HepG2 (cell line): ENCODE data around the gene SMAD7. TPM values are rescaled to one million over a fixed set of nuclear protein-coding genes. Genes with fewer than 3 reads are reported as not detected.

Source experiments
- ATAC-seq: fragments of 200-7000 bp; cut with Tn5 transposase; 3 replicates; pipeline ENCODE4 v1.9.1; 2020; ENCODE audit warnings: mild to moderate bottlenecking, moderate library complexity
- BruUV-seq: library from RNA; stranded (reverse); fragments of 400-500 nt; replicated peaks from 2 replicates; lab custom pipeline; 2021; lab: Mats Ljungman, UMichigan
- CTCF ChIA-PET: fragments of 300-600 bp; formaldehyde crosslinking; extraction: SDS; loops from one replicate; lab custom pipeline; 2021; ENCODE audit warnings: low total read pairs, inconsistent platforms, low intra/inter-chr PET ratio; lab: Yijun Ruan, JAX
- POLR2A ChIA-PET: fragments of 350-600 bp; sonication (Branson Sonifier 250); formaldehyde crosslinking; loops from one replicate; lab custom pipeline; 2020; ENCODE audit warnings: antibody characterized with exemption, inconsistent platforms; lab: Yijun Ruan, JAX
- DNase-seq: peaks from one replicate; pipeline ENCODE4 v3.0.0-alpha.2; 2015; ENCODE audit warnings: low spot score
- FAIRE-seq: peaks from 3 replicates; lab custom pipeline; 2011; peaks lifted over from hg19 to GRCh38; lab: Jason Lieb, UNC
- H2AFZ ChIP-seq: one replicate; pipeline ENCODE4 v1.6.1; 2011; ENCODE audit warnings: low read length, inconsistent platforms
- H3K27ac ChIP-seq: fragments of 300-600 bp; 3 replicates; pipeline ENCODE4 v1.8.0; 2011; ENCODE audit warnings: mixed run types, mild to moderate bottlenecking, mixed read lengths, low read length, inconsistent platforms; ENCODE audit not compliant: insufficient read depth; ENCODE audit errors: extremely low read length
- H3K27me3 ChIP-seq, 2 experiments: fragments of 200-600 bp in 1 of 2; 2 replicates in 1 of 2; 3 replicates in 1 of 2; pipeline versions ENCODE4 v1.6.0 to v1.8.0; 2011; ENCODE audit warnings: low read length in 2 of 2, mild to moderate bottlenecking in 2 of 2, moderate library complexity in 2 of 2, inconsistent platforms in 1 of 2; ENCODE audit not compliant: insufficient read depth in 2 of 2, control insufficient read depth in 1 of 2
- H3K36me3 ChIP-seq, 2 experiments: fragments of 200-600 bp in 1 of 2; replicated peaks in 1 of 2; 2 replicates in 1 of 2; 3 replicates in 1 of 2; pipeline versions ENCODE4 v1.5.1 to v1.8.0; 2011; ENCODE audit warnings: low read length in 2 of 2, inconsistent platforms in 1 of 2; ENCODE audit not compliant: insufficient read depth in 2 of 2, control insufficient read depth in 1 of 2
- H3K4me1 ChIP-seq: 2 replicates; pipeline ENCODE4 v1.5.1; 2012; ENCODE audit warnings: low read length, inconsistent platforms; ENCODE audit not compliant: insufficient read depth
- H3K4me2 ChIP-seq: 2 replicates; pipeline ENCODE4 v1.6.0; 2011; ENCODE audit warnings: low read depth, low read length, inconsistent platforms
- H3K4me3 ChIP-seq, 3 experiments: fragments of 200-600 bp in 1 of 3; sonication (generic), shearing (Covaris generic) in 1 of 3; replicated peaks in 1 of 3; 2 replicates each; pipeline ENCODE4 v1.5.1; 2011 to 2016; ENCODE audit warnings: low read length in 3 of 3, inconsistent platforms in 2 of 3, low read depth in 2 of 3, mild to moderate bottlenecking in 2 of 3, control low read depth in 1 of 3, mixed read lengths in 1 of 3; ENCODE audit not compliant: insufficient read depth in 1 of 3
- H3K79me2 ChIP-seq: one replicate; pipeline ENCODE4 v1.6.1; 2011; ENCODE audit warnings: low read length, inconsistent platforms; ENCODE audit not compliant: insufficient read depth
- H3K9ac ChIP-seq: 2 replicates; pipeline ENCODE4 v1.6.0; 2011; ENCODE audit warnings: mild to moderate bottlenecking, low read depth, low read length, inconsistent platforms; ENCODE audit not compliant: insufficient read depth
- H3K9me3 ChIP-seq: 2 replicates; pipeline ENCODE4 v1.5.1; 2012; ENCODE audit warnings: mild to moderate bottlenecking, low read length
- H4K20me1 ChIP-seq: 2 replicates; pipeline ENCODE4 v1.6.0; 2011; ENCODE audit warnings: inconsistent platforms, mild to moderate bottlenecking, low read length, moderate library complexity; ENCODE audit not compliant: insufficient read depth
- DNMT1 ChIP-seq: sonication (generic); formaldehyde crosslinking; IDR thresholded peaks from 2 replicates; pipeline ENCODE4 v1.5.1; 2020; ENCODE audit warnings: mild to moderate bottlenecking, missing genetic modification reagents
- IRF2 ChIP-seq: IDR thresholded peaks from 2 replicates; pipeline ENCODE4 v1.6.1; 2018; ENCODE audit warnings: missing genetic modification reagents, missing compliant biosample characterization
- MIER2 ChIP-seq: IDR thresholded peaks from 2 replicates; pipeline ENCODE4 v1.6.1; 2016; ENCODE audit warnings: missing biosample characterization, missing genetic modification reagents
- MXD4 ChIP-seq: IDR thresholded peaks from 2 replicates; pipeline ENCODE4 v1.6.1; 2016; ENCODE audit warnings: mild to moderate bottlenecking, missing biosample characterization, missing genetic modification reagents
- PHF20 ChIP-seq: sonication (generic); formaldehyde crosslinking; IDR thresholded peaks from 2 replicates; pipeline ENCODE4 v1.5.0; 2020; ENCODE audit warnings: mild to moderate bottlenecking, missing genetic modification reagents
- POLR2A ChIP-seq, 2 experiments: IDR thresholded peaks; 2 replicates each; pipeline ENCODE4 v1.6.1; 2011; ENCODE audit warnings: low read depth in 2 of 2, low read length in 2 of 2, mild to moderate bottlenecking in 1 of 2, moderate library complexity in 1 of 2; ENCODE audit not compliant: insufficient read depth in 1 of 2
- ZMYM3 ChIP-seq: sonication (generic); formaldehyde crosslinking; IDR thresholded peaks from 2 replicates; pipeline ENCODE4 v1.5.1; 2020; ENCODE audit warnings: mild to moderate bottlenecking, missing genetic modification reagents
- ZNF143 ChIP-seq: sonication (generic); formaldehyde crosslinking; IDR thresholded peaks from 2 replicates; pipeline ENCODE4 v1.4.0; 2020; ENCODE audit warnings: missing genetic modification reagents
- ZNF484 ChIP-seq: sonication (generic); formaldehyde crosslinking; IDR thresholded peaks from 2 replicates; pipeline ENCODE4 v1.5.1; 2020; ENCODE audit warnings: mild to moderate bottlenecking, low read depth, missing genetic modification reagents, borderline replicate concordance
- ZNF496 ChIP-seq: sonication (generic); formaldehyde crosslinking; IDR thresholded peaks from 2 replicates; pipeline ENCODE4 v1.8.1; 2023; ENCODE audit warnings: mild to moderate bottlenecking, moderate library complexity, missing genetic modification reagents; ENCODE audit not compliant: insufficient replicate concordance
- ZNF652 ChIP-seq: IDR thresholded peaks from 2 replicates; pipeline ENCODE4 v1.6.1; 2016; ENCODE audit warnings: low read depth, borderline replicate concordance
- ZNF660 ChIP-seq: sonication (generic); formaldehyde crosslinking; IDR thresholded peaks from 2 replicates; pipeline ENCODE4 v1.5.1; 2020; ENCODE audit warnings: mild to moderate bottlenecking, low read depth, missing genetic modification reagents, borderline replicate concordance
- ZNF768 ChIP-seq: sonication (generic); formaldehyde crosslinking; IDR thresholded peaks from 2 replicates; pipeline ENCODE4 v1.4.0; 2020; ENCODE audit warnings: missing genetic modification reagents
- ZNF816 ChIP-seq: sonication (generic); formaldehyde crosslinking; IDR thresholded peaks from 2 replicates; pipeline ENCODE4 v1.8.0; 2022; ENCODE audit warnings: missing genetic modification reagents, mild to moderate bottlenecking, borderline replicate concordance
- ZNF850 ChIP-seq: sonication (generic); formaldehyde crosslinking; conservative IDR thresholded peaks from 2 replicates; pipeline ENCODE4 v1.9.0; 2021; ENCODE audit warnings: mild to moderate bottlenecking, missing genetic modification reagents
- WGBS: methylation state at CpG from one replicate; pipeline ENCODE4 v1.1.6; 2017; ENCODE audit warnings: low lambda C conversion rate; 5-methylcytosine and 5-hydroxymethylcytosine counted together
- in situ Hi-C: cut with HindIII; loops from 2 replicates; pipeline ENCODE4 v1.10.0; 2017; ENCODE audit warnings: low pct_unique_long_range_greater_than_20kb; ENCODE audit not compliant: extremely low pct_ligation_motif_present
- intact Hi-C: fragments of 100-400 bp; cut with micrococcal nuclease; formaldehyde crosslinking; loops from one replicate; pipeline ENCODE4 v1.10.0; 2022; ENCODE audit not compliant: unreplicated experiment
- polyA plus RNA-seq, 8 experiments: library from polyadenylated mRNA; depleted of rRNA in 3 of 8; stranded (reverse) in 7 of 8; unstranded in 1 of 8; fragments of >200 nt; fragmentation: Illumina TruSeq in 4 of 8; extraction: Trizol in 4 of 8; gene quantifications; 2 replicates each; pipeline versions ENCODE4 v1.2.1 to v1.2.3, GENCODE V29; 2011 to 2016; ENCODE audit warnings: low read depth in 4 of 8, missing spikeins in 1 of 8, mixed read lengths in 1 of 8; ENCODE audit not compliant: insufficient read depth in 1 of 8
- total RNA-seq, 5 experiments: library from RNA; depleted of rRNA; stranded (reverse); fragments of >200 nt; fragmentation: Illumina TruSeq; extraction: Trizol; gene quantifications; 2 replicates each; pipeline ENCODE4 v1.2.3, GENCODE V29; 2016; ENCODE audit warnings: low read depth in 1 of 5
- TF ChIP-seq, protein P1 (sequence below), 2 experiments: sonication (generic) in 1 of 2; formaldehyde crosslinking in 1 of 2; IDR thresholded peaks; 2 replicates each; pipeline versions ENCODE4 v1.4.0 to v1.6.1; 2018 to 2020; ENCODE audit warnings: missing genetic modification reagents in 2 of 2, borderline replicate concordance in 1 of 2, low read depth in 1 of 2, mild to moderate bottlenecking in 1 of 2, missing biosample characterization in 1 of 2
- TF ChIP-seq, protein P2 (sequence below): sonication (generic); formaldehyde crosslinking; IDR thresholded peaks from 2 replicates; pipeline ENCODE4 v1.9.0; 2021; ENCODE audit warnings: missing genetic modification reagents, borderline replicate concordance
- TF ChIP-seq, protein P3 (sequence below): sonication (generic); formaldehyde crosslinking; IDR thresholded peaks from 2 replicates; pipeline ENCODE4 v1.4.0; 2020; ENCODE audit warnings: mild to moderate bottlenecking, missing genetic modification reagents

Gene SMAD7
- total and polyA plus RNA-seq, 2 of the 13 experiments (the other 11 are each of a cell fraction or from before 2014, with no cell fraction given), result 17.4 to 24.7 TPM

DNA sequence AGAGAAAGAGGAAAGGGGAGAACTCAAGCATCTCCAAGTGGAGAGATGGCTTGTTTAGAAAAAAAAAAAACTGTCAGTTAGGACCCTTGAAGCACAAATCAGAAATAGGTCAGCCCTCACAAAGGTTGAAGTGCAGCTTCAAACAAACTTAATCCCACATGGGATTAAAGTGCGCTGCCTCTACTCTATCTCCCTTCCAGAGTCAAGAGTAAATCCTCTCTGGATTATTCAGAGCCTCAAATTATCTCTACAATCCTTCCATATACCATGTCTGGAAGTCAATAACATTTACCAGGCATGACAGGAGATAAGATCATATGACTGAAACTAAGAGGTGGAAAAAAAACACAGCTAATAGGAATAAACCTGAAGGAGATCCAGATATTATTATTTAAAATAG, 69.8 kb downstream of the SMAD7 start (continued):
- TF ChIP-seq, protein P1, sequence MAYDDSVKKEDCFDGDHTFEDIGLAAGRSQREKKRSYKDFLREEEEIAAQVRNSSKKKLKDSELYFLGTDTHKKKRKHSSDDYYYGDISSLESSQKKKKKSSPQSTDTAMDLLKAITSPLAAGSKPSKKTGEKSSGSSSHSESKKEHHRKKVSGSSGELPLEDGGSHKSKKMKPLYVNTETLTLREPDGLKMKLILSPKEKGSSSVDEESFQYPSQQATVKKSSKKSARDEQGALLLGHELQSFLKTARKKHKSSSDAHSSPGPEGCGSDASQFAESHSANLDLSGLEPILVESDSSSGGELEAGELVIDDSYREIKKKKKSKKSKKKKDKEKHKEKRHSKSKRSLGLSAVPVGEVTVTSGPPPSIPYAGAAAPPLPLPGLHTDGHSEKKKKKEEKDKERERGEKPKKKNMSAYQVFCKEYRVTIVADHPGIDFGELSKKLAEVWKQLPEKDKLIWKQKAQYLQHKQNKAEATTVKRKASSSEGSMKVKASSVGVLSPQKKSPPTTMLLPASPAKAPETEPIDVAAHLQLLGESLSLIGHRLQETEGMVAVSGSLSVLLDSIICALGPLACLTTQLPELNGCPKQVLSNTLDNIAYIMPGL (CRISPR knock-in tag; IDR thresholded peaks at IDR 0.05; ENCODE audit: borderline replicate concordance in 1 of 2, low read depth in 1 of 2), result no peak
- TF ChIP-seq ZNF143 (CRISPR knock-in tag), result no peak
- no peak for TF ChIP-seq ZMYM3
- no peak for TF ChIP-seq ZNF768 (CRISPR knock-in tag)
- TF ChIP-seq POLR2A (IDR thresholded peaks at IDR 0.05; ENCODE audit: insufficient read depth in 1 of 2, low read depth in 2 of 2, low read length in 2 of 2), result no peak
- TF ChIP-seq PHF20 (CRISPR knock-in tag), result no peak
- TF ChIP-seq, protein P2, sequence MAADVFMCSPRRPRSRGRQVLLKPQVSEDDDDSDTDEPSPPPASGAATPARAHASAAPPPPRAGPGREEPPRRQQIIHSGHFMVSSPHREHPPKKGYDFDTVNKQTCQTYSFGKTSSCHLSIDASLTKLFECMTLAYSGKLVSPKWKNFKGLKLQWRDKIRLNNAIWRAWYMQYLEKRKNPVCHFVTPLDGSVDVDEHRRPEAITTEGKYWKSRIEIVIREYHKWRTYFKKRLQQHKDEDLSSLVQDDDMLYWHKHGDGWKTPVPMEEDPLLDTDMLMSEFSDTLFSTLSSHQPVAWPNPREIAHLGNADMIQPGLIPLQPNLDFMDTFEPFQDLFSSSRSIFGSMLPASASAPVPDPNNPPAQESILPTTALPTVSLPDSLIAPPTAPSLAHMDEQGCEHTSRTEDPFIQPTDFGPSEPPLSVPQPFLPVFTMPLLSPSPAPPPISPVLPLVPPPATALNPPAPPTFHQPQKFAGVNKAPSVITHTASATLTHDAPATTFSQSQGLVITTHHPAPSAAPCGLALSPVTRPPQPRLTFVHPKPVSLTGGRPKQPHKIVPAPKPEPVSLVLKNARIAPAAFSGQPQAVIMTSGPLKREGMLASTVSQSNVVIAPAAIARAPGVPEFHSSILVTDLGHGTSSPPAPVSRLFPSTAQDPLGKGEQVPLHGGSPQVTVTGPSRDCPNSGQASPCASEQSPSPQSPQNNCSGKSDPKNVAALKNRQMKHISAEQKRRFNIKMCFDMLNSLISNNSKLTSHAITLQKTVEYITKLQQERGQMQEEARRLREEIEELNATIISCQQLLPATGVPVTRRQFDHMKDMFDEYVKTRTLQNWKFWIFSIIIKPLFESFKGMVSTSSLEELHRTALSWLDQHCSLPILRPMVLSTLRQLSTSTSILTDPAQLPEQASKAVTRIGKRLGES, result no peak

DNA sequence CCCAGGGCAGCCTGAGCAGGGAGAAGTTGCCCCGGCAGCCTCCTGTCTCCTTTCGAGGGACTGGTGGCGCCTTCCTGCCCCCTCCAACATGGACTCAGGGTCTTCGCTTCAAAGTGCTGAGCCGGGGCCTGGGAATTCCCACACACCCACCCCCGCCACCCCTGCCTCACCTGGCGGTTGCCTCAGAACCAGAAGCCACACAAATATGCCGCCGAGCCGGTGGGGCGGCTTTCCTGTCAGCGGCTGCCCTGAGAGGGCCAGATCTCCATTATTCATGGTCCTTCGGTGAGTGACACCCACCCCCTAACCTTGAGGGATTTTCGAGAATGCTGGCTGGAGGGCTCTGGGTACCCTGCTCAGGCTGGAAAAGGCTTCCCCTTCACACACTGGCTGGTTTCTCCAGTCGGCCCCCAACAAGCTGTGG, 71.7 kb downstream of the SMAD7 start:
- Histone ChIP-seq H3K9ac (peak overlapping the region; percentile 48), H3K4me2 (peak overlapping the region; percentile 95), H3K4me1 (peaks cover 62% of the 10 kb centered on the region), H3K4me3 (peak overlapping the region; percentile 59 to 70 (median 63)), H3K27ac (no peak overlapping the region), H4K20me1 (no peaks in the 10 kb centered on the region), H3K79me2 (no peaks in the 10 kb centered on the region), H2AFZ (peak overlapping the region; percentile 33), H3K27me3 (no peaks in the 10 kb centered on the region; a peak in 1 of 5 replicates), H3K36me3 (no peaks in the 10 kb centered on the region), H3K9me3 (no peaks in the 10 kb centered on the region)
- ATAC-seq, result peak; percentile 24
- BruUV-seq, result no TSS peak
- ChIA-PET CTCF (no interaction called here), POLR2A (interaction anchor here (0.9 to 1.3 kb wide), 3 partner anchors 10 to 23 kb away, joined by 3 to 6 read pairs (median 4); no protein-coding TSS in a partner anchor)
- in situ Hi-C loops, result no loop called here
- no peak for DNase-seq
- no peak for FAIRE-seq
- WGBS, result 0% methylated on average over 6 of the region's 15 CpGs
- intact Hi-C loops, result loop anchor here (2.0 kb wide), 1 partner anchor 14 kb away; no protein-coding TSS in a partner anchor
- TF ChIP-seq ZNF660 (CRISPR knock-in tag), result no peak
- no peak for TF ChIP-seq DNMT1
- no peak for TF ChIP-seq ZNF816 (CRISPR knock-in tag)
- TF ChIP-seq, protein P3, sequence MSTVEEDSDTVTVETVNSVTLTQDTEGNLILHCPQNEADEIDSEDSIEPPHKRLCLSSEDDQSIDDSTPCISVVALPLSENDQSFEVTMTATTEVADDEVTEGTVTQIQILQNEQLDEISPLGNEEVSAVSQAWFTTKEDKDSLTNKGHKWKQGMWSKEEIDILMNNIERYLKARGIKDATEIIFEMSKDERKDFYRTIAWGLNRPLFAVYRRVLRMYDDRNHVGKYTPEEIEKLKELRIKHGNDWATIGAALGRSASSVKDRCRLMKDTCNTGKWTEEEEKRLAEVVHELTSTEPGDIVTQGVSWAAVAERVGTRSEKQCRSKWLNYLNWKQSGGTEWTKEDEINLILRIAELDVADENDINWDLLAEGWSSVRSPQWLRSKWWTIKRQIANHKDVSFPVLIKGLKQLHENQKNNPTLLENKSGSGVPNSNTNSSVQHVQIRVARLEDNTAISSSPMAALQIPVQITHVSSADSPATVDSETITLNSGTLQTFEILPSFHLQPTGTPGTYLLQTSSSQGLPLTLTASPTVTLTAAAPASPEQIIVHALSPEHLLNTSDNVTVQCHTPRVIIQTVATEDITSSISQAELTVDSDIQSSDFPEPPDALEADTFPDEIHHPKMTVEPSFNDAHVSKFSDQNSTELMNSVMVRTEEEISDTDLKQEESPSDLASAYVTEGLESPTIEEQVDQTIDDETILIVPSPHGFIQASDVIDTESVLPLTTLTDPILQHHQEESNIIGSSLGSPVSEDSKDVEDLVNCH (CRISPR knock-in tag), result no peak
- TF ChIP-seq IRF2 (CRISPR knock-in tag), result no peak
- no peak for TF ChIP-seq ZNF484 (CRISPR knock-in tag)
- TF ChIP-seq MIER2 (CRISPR knock-in tag), result no peak
- no peak for TF ChIP-seq ZNF496 (CRISPR knock-in tag)
- TF ChIP-seq ZNF850 (CRISPR knock-in tag), result no peak
- TF ChIP-seq MXD4 (CRISPR knock-in tag), result no peak
- no peak for TF ChIP-seq ZNF652 (CRISPR knock-in tag)
